Amygdala (tissue), 56 donors: ENCODE measurements around the gene ABCF2.

Experiments
- DNase-seq, 56 donors: peaks; one replicate each; lab custom pipeline; 2025; lab: John Stamatoyannopoulos, UW

Gene ABCF2

GRCh38 chr7:151254316-151254715, 27.3 kb upstream of the ABCF2 start:
- DNase-seq: no peak

- DNase-seq: no peak
These were observed 26.1 kb upstream of the ABCF2 start for GRCh38 chr7:151252961-151253711.

GRCh38 chr7:151252561-151252835, 25.5 kb upstream of the ABCF2 start:
- peak in 1 of 56 donors; percentile 46 for DNase-seq

GRCh38 chr7:151251689-151252560, 24.9 kb upstream of the ABCF2 start:
- peak in 48 of 56 donors; percentile 28 to 86 (median 70) for DNase-seq

GRCh38 chr7:151251328-151251688, 24.3 kb upstream of the ABCF2 start:
- peak in 9 of 56 donors; percentile 45 to 59 (median 56) for DNase-seq

GRCh38 chr7:151250181-151251132, 23.5 kb upstream of the ABCF2 start:
- DNase-seq: no peak

GRCh38 chr7:151249732-151250072, 22.7 kb upstream of the ABCF2 start:
- peak in 4 of 56 donors; percentile 26 to 67 (median 43) for DNase-seq

- peak in 31 of 56 donors; percentile 30 to 78 (median 58) for DNase-seq
These were observed 22.2 kb upstream of the ABCF2 start for GRCh38 chr7:151249034-151249731.

GRCh38 chr7:151248346-151249033, 21.5 kb upstream of the ABCF2 start, which contains the start of gene SMARCD3:
SMARCD3 (minus strand) TSS chr7:151248694; CDS start chr7:151248562, 132 bp downstream.
- peak in 34 of 56 donors; percentile 25 to 78 (median 56) for DNase-seq

GRCh38 chr7:151247611-151248345, 20.8 kb upstream of the ABCF2 start:
- peak in 3 of 56 donors; percentile 27 to 38 (median 36) for DNase-seq

- DNase-seq: no peak
These were observed 20.0 kb upstream of the ABCF2 start for GRCh38 chr7:151246851-151247580.

GRCh38 chr7:151246102-151246850, 19.3 kb upstream of the ABCF2 start:
- DNase-seq: no peak

- peak in 2 of 56 donors; percentile 36 to 50 for DNase-seq
These were observed 18.5 kb upstream of the ABCF2 start for GRCh38 chr7:151245360-151246101.

GRCh38 chr7:151244841-151245346, 17.9 kb upstream of the ABCF2 start:
- no peak for DNase-seq

- DNase-seq: peak in 21 of 56 donors; percentile 16 to 78 (median 34)
These were observed 17.3 kb upstream of the ABCF2 start for GRCh38 chr7:151244196-151244840.
